22Rv1 (cell line): Measurements from ENCODE around the gene MRGPRD.

Source experiments
- H3K27ac ChIP-seq: fragments of 450-650 bp; 2 replicates; pipeline ENCODE4 v1.5.1; 2017
- ZFX ChIP-seq: fragments of 450-650 bp; IDR thresholded peaks from 2 replicates; pipeline ENCODE4 v1.6.1; 2017; ENCODE audit warnings: antibody characterized with exemption, borderline replicate concordance
- TF ChIP-seq, protein P1 (sequence below): fragments of 450-650 bp; IDR thresholded peaks from 2 replicates; pipeline ENCODE4 v1.5.1; 2017; ENCODE audit warnings: mild to moderate bottlenecking

The MRGPRD gene

DNA sequence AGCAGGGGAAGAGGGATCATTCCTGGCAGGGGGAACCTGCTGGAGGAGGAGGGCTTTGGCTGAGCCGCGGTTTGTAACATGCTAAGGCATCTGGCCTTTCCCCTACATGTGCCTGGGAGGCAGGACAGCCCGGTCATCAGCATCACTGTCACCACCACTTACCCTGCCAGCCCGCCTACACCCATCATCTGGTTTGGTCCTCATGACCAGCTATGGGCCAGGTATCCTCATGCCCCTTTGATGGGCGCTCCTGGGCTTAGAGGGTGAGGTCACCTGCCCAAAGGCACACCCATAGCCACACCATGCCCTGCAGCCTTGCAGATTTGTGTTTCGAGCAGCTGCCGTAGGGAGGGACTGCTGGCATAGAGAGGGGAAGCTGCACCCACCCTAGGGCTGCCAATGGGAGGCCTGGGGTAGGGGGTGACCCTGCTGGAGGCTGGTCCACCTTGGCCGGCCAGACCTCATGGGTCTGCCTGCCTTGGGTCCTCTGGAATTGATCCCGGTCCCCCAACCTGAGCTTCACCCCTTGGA lies 29.6 kb upstream of the MRGPRD start:
- TF ChIP-seq, protein P1, sequence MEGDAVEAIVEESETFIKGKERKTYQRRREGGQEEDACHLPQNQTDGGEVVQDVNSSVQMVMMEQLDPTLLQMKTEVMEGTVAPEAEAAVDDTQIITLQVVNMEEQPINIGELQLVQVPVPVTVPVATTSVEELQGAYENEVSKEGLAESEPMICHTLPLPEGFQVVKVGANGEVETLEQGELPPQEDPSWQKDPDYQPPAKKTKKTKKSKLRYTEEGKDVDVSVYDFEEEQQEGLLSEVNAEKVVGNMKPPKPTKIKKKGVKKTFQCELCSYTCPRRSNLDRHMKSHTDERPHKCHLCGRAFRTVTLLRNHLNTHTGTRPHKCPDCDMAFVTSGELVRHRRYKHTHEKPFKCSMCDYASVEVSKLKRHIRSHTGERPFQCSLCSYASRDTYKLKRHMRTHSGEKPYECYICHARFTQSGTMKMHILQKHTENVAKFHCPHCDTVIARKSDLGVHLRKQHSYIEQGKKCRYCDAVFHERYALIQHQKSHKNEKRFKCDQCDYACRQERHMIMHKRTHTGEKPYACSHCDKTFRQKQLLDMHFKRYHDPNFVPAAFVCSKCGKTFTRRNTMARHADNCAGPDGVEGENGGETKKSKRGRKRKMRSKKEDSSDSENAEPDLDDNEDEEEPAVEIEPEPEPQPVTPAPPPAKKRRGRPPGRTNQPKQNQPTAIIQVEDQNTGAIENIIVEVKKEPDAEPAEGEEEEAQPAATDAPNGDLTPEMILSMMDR = no peak
- no peak for TF ChIP-seq ZFX
- H3K27ac ChIP-seq = no peak overlapping the region

DNA sequence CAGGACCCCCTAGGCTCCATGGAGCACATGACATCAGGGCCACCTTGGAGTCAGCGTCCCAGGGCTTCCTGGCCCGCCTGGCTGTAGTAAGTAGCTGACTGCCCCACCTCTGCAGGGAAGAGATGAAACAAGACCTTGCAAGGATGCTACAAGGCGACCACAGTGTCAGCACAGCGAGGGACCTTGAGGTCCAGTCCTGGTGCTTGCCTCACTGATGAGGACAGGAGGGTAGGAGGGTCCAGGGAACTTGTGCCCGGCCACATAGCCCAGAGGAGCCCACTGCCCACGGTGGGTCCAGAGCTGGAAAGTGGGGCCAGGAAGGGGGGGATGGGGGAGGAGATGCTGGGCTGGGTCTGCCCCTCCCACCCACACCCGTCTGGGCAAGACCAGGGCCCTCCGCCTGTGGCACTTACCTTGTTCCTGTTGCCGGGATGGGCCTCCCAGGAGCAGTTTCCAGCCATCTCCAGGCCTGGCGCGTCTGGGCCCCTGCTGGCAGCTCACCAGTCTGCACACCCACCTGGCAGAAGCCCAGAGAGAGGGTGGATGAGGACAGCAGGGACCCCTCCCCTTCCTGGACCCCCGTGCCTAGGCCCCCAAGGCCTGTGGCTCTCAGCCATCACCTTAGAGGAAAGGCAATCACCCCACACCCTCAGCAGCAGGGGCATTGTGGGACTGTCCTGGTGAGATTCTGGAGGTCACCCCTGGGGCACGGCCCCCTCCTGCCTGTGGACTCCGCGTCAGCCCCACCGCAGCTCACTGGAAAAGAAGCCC lies 28.8 kb upstream of the MRGPRD start:
- TF ChIP-seq, protein P1 = no peak
- TF ChIP-seq ZFX = no peak
- no peak overlapping the region for H3K27ac ChIP-seq

DNA sequence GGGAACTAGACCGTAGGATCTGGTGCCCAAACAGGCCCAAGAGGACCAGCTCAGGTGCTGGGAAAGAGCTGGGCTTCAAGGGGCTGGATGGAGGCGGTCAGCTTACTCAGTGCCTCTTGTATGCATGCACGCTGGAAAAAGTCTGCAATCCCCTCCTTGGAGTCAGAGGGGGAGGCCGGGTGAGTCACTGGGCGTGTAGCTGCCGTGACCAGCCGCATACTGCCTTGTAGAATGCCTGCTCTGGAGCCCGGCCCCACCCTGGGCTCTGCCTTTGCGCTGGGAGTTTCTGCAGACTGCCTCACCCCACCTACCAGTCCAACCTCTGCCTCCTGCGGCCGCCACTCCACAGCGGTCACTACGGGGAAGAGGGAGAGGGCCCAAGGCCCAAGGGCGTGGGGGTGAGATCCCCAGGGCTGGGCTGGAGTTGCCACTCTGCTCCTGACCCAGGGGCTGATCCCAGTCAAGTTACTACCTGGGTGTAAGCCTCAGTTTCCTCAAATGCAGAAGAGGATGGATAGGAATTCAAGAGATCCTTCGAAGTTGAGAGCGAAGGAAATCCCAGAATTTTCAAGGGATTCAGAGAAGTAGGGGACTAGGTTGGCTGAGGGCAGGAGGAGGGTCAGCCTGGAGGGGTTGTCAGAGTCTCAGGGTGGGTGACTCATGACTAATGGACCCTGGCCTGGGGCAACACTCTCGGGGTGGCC lies 28.1 kb upstream of the MRGPRD start:
- H3K27ac ChIP-seq = no peak overlapping the region

DNA sequence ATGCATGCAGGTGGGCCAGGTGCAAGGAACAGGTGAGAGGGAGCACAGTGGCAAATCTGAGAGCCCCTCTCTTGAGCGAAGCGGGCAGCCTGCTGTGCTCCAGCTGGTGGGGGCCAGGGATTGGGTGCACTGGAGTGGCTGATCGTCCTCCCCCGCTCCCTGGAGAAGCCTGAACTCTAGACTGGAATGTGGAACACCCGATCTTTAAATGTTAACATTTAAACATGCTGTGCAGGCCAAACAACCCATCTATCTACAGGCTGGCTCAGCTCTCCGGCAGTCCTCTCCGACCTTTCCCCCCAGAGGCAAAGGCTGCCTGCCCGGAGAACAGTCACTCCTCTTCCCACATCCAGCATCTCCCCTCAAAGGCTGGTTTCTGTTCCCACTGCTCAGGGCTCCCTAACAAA lies 27.2 kb upstream of the MRGPRD start:
- H3K27ac ChIP-seq = no peak overlapping the region
- no peak for TF ChIP-seq ZFX
- TF ChIP-seq, protein P1 = no peak

More for the DNA sequence above, 28.1 kb upstream of the MRGPRD start:
- TF ChIP-seq ZFX = no peak
- TF ChIP-seq, protein P1 = no peak

DNA sequence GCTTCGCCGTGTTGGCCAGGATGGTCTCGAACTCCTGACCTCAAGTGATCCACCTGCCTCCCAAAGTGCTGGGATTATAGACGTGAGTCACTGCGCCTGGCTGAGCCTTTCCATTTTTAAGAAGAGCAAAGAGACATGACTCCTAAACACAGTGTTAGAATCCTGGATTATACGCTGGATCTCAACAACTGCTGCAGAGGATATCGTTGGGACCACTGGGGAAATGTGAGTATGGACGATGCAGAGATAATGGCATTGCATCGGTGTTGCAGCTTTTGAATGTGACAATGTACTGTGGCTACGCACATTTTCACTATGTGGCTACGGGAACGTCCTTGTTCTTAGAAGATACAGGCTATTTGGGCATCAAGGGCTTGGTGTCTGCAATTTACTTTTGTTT lies 26.0 kb upstream of the MRGPRD start:
- H3K27ac ChIP-seq = no peak overlapping the region
- no peak for TF ChIP-seq ZFX
- TF ChIP-seq, protein P1 = no peak

DNA sequence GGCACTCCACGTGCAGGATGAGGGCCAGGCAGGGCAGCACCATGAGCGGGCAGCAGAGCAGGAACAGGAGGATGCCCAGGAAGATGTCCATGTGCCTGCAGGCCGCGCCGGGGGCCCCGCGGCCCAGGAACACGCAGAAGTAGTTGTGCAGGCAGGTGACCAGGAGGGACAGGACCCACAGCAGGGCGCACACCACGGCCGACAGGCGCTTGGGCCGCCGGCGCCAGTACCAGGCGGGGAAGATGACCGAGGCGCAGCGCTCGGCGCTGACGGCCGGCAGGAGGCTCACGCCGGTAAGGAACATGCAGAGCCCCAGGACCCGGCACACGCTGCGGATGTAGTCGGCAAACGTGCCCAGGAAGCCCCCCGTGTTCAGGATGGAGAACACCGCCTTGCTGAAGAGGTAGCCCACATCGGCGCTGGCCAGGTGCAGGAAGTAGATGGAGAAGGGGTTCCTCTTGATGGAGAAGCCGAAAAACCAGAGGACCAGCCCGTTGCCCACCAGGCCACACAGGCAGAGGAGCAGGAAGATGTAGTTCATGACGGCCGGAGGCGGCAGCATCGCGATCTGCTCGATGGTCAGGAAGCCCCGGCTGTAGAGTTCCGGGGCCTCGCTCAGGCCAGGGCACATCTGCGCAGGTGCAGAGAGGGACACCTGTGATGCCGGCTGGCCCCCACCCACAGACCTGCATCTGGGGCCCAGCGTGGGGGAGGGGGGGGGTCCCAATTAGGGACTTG lies 25.0 kb upstream of the MRGPRD start:
- H3K27ac ChIP-seq = no peak overlapping the region
- no peak for TF ChIP-seq ZFX
- TF ChIP-seq, protein P1 = peak; percentile 7; the same call in 1 of the 2 replicates
